Measurements from ENCODE around the gene MFSD1. TPM values are rescaled to one million over a fixed set of nuclear protein-coding genes. Genes with fewer than 3 reads are reported as not detected.
A peak's percentile ranks its signal among the peaks of the same experiment; 100 is the strongest.

MFSD1 gene
- 10 to 100 TPM; 25.1 to 78.2 TPM for total RNA-seq
- total RNA-seq: 34.5 to 49.4 reads per million in 2 donors

- peaks cover 24% of the 10 kb centered on the region for H3K4me1 Mint-ChIP-seq
- H3K27ac Mint-ChIP-seq: peak within 1 kb of the TSS; percentile 93
- no peaks in the 10 kb centered on the region for H3K27me3 Mint-ChIP-seq
- no peaks in the 10 kb centered on the region for H3K9me3 ChIP-seq (ENCODE audit: control insufficient read depth, low read length, poor library complexity, severe bottlenecking)
- H3K4me3 Mint-ChIP-seq: peak within 1 kb of the TSS; percentile 89
- peak; percentile 76 to 85 (median 82) for DNase-seq
- peaks cover 4% of the 10 kb centered on the region for H3K36me3 Mint-ChIP-seq (ENCODE audit: low read depth)
- ATAC-seq: peak; percentile 93
Measured at GRCh38 chr3:158801696-158802408, at the start of gene MFSD1. MFSD1 (plus strand) TSS chr3:158802054; CDS start chr3:158802153, 99 bp downstream.

- DNase-seq (no peak), ATAC-seq (no peak)
- Mint-ChIP-seq H3K27ac (no peak overlapping the region), H3K36me3 (ENCODE audit: low read depth) (peaks cover 2% of the 10 kb centered on the region), H3K4me1 (peaks cover 2% of the 10 kb centered on the region), H3K27me3 (no peaks in the 10 kb centered on the region), H3K4me3 (no peak overlapping the region)
- no peaks in the 10 kb centered on the region for H3K9me3 ChIP-seq (ENCODE audit: control insufficient read depth, low read length, poor library complexity, severe bottlenecking)
Measured at GRCh38 chr3:158753854-158754253, 48.0 kb upstream of the MFSD1 start.

GRCh38 chr3:158755421-158755820, 46.4 kb upstream of the MFSD1 start:
- Mint-ChIP-seq H3K4me3 (no peak overlapping the region), H3K4me1 (no peaks in the 10 kb centered on the region), H3K27me3 (no peaks in the 10 kb centered on the region), H3K27ac (no peak overlapping the region), H3K36me3 (ENCODE audit: low read depth) (no peaks in the 10 kb centered on the region)
- DNase-seq: no peak
- no peak for ATAC-seq
- H3K9me3 ChIP-seq (ENCODE audit: control insufficient read depth, low read length, poor library complexity, severe bottlenecking): no peaks in the 10 kb centered on the region

GRCh38 chr3:158761350-158761749, 40.5 kb upstream of the MFSD1 start:
- Mint-ChIP-seq H3K36me3 (ENCODE audit: low read depth) (no peaks in the 10 kb centered on the region), H3K4me3 (no peak overlapping the region), H3K27ac (no peak overlapping the region), H3K27me3 (peaks cover 5% of the 10 kb centered on the region), H3K4me1 (peaks cover 3% of the 10 kb centered on the region)
- ATAC-seq (no peak), DNase-seq (no peak)
- H3K9me3 ChIP-seq (ENCODE audit: control insufficient read depth, low read length, poor library complexity, severe bottlenecking): no peaks in the 10 kb centered on the region

- Mint-ChIP-seq H3K36me3 (ENCODE audit: low read depth) (peaks cover 3% of the 10 kb centered on the region), H3K27me3 (peaks cover 5% of the 10 kb centered on the region), H3K4me3 (no peak overlapping the region), H3K27ac (no peak overlapping the region), H3K4me1 (peaks cover 3% of the 10 kb centered on the region)
- no peak for ATAC-seq
- no peak for DNase-seq
- H3K9me3 ChIP-seq (ENCODE audit: control insufficient read depth, low read length, poor library complexity, severe bottlenecking): no peaks in the 10 kb centered on the region
Measured at GRCh38 chr3:158762701-158763100, 39.2 kb upstream of the MFSD1 start.

GRCh38 chr3:158763421-158763820, 38.4 kb upstream of the MFSD1 start:
- peaks cover 5% of the 10 kb centered on the region for H3K27me3 Mint-ChIP-seq
- peaks cover 3% of the 10 kb centered on the region for H3K36me3 Mint-ChIP-seq (ENCODE audit: low read depth)
- H3K4me3 Mint-ChIP-seq: no peak overlapping the region
- ATAC-seq: no peak
- H3K27ac Mint-ChIP-seq: no peak overlapping the region
- no peaks in the 10 kb centered on the region for H3K9me3 ChIP-seq (ENCODE audit: control insufficient read depth, low read length, poor library complexity, severe bottlenecking)
- DNase-seq: no peak
- peaks cover 3% of the 10 kb centered on the region for H3K4me1 Mint-ChIP-seq

- ATAC-seq (no peak), DNase-seq (no peak)
- Mint-ChIP-seq H3K4me3 (no peak overlapping the region), H3K27me3 (peaks cover 5% of the 10 kb centered on the region), H3K36me3 (ENCODE audit: low read depth) (peaks cover 5% of the 10 kb centered on the region), H3K27ac (no peak overlapping the region), H3K4me1 (peaks cover 3% of the 10 kb centered on the region)
- no peaks in the 10 kb centered on the region for H3K9me3 ChIP-seq (ENCODE audit: control insufficient read depth, low read length, poor library complexity, severe bottlenecking)
Measured at GRCh38 chr3:158765518-158766205, 36.2 kb upstream of the MFSD1 start.

GRCh38 chr3:158766364-158766763, 35.5 kb upstream of the MFSD1 start:
- DNase-seq (no peak), ATAC-seq (no peak)
- Mint-ChIP-seq H3K4me1 (peaks cover 3% of the 10 kb centered on the region), H3K4me3 (no peak overlapping the region), H3K27ac (no peak overlapping the region), H3K27me3 (peaks cover 5% of the 10 kb centered on the region), H3K36me3 (ENCODE audit: low read depth) (peaks cover 5% of the 10 kb centered on the region)
- H3K9me3 ChIP-seq (ENCODE audit: control insufficient read depth, low read length, poor library complexity, severe bottlenecking): no peaks in the 10 kb centered on the region

- DNase-seq: no peak
- Mint-ChIP-seq H3K4me1 (peaks cover 5% of the 10 kb centered on the region), H3K4me3 (no peak overlapping the region), H3K27ac (no peak overlapping the region), H3K27me3 (peaks cover 5% of the 10 kb centered on the region), H3K36me3 (ENCODE audit: low read depth) (peaks cover 5% of the 10 kb centered on the region)
- H3K9me3 ChIP-seq (ENCODE audit: control insufficient read depth, low read length, poor library complexity, severe bottlenecking): no peaks in the 10 kb centered on the region
- ATAC-seq: no peak
Measured at GRCh38 chr3:158768361-158768787, 33.5 kb upstream of the MFSD1 start.

GRCh38 chr3:158768881-158769543, 32.8 kb upstream of the MFSD1 start:
- no peak overlapping the region for H3K4me3 Mint-ChIP-seq
- DNase-seq (no peak), ATAC-seq (no peak)
- H3K9me3 ChIP-seq (ENCODE audit: control insufficient read depth, low read length, poor library complexity, severe bottlenecking): no peaks in the 10 kb centered on the region
- H3K4me1 Mint-ChIP-seq: peaks cover 10% of the 10 kb centered on the region
- peaks cover 8% of the 10 kb centered on the region for H3K36me3 Mint-ChIP-seq (ENCODE audit: low read depth)
- H3K27me3 Mint-ChIP-seq: peaks cover 5% of the 10 kb centered on the region
- H3K27ac Mint-ChIP-seq: no peak overlapping the region

- peaks cover 8% of the 10 kb centered on the region for H3K36me3 Mint-ChIP-seq (ENCODE audit: low read depth)
- ATAC-seq: no peak
- no peaks in the 10 kb centered on the region for H3K9me3 ChIP-seq (ENCODE audit: control insufficient read depth, low read length, poor library complexity, severe bottlenecking)
- no peak overlapping the region for H3K4me3 Mint-ChIP-seq
- DNase-seq: no peak
- peaks cover 11% of the 10 kb centered on the region for H3K4me1 Mint-ChIP-seq
- no peak overlapping the region for H3K27ac Mint-ChIP-seq
- peaks cover 5% of the 10 kb centered on the region for H3K27me3 Mint-ChIP-seq
Measured at GRCh38 chr3:158769549-158769948, 32.3 kb upstream of the MFSD1 start.

- H3K4me3 Mint-ChIP-seq: no peak overlapping the region
- ATAC-seq: no peak
- no peaks in the 10 kb centered on the region for H3K27me3 Mint-ChIP-seq
- H3K9me3 ChIP-seq (ENCODE audit: control insufficient read depth, low read length, poor library complexity, severe bottlenecking): no peaks in the 10 kb centered on the region
- H3K36me3 Mint-ChIP-seq (ENCODE audit: low read depth): peaks cover 9% of the 10 kb centered on the region
- no peak for DNase-seq
- H3K27ac Mint-ChIP-seq: no peak overlapping the region
- H3K4me1 Mint-ChIP-seq: peaks cover 13% of the 10 kb centered on the region
Measured at GRCh38 chr3:158769952-158770740, 31.7 kb upstream of the MFSD1 start.
